OCI-LY3 (cell line): Measurements from ENCODE around the gene SFT2D2.
A peak's percentile ranks its signal among the peaks of the same experiment; 100 is the strongest.

ENCODE experiments used
- H2AFZ ChIP-seq: fragments of 200-600, 300-600 bp; shearing (Covaris generic); 2 replicates; pipeline ENCODE4 v1.6.0; 2014; ENCODE audit warnings: antibody characterized with exemption, low read depth, low read length
- H3K27ac ChIP-seq: fragments of 200-600, 300-600 bp; sonication (generic); 2 replicates; pipeline ENCODE4 v1.5.1; 2014; ENCODE audit warnings: mild to moderate bottlenecking, low read length, moderate library complexity, mixed read lengths
- H3K27me3 ChIP-seq: fragments of 200-600, 300-600 bp; sonication (generic); 2 replicates; pipeline ENCODE4 v1.6.1; 2014; ENCODE audit warnings: low read depth, low read length, mixed read lengths
- H3K36me3 ChIP-seq: fragments of 200-600, 300-600 bp; sonication (generic); replicated peaks from 2 replicates; pipeline ENCODE3; 2014; ENCODE audit warnings: low read depth, low read length, mixed read lengths
- H3K4me1 ChIP-seq: fragments of 300-600, 200-600 bp; sonication (generic); 2 replicates; pipeline ENCODE4 v1.6.1; 2014; ENCODE audit warnings: low read length, mixed read lengths
- H3K4me2 ChIP-seq: fragments of 200-600, 300-600 bp; sonication (generic); 2 replicates; pipeline ENCODE4 v1.6.1; 2014; ENCODE audit warnings: low read length, mixed read lengths
- H3K4me3 ChIP-seq: fragments of 300-600, 200-600 bp; sonication (generic); 2 replicates; pipeline ENCODE4 v1.5.1; 2014; ENCODE audit warnings: antibody characterized with exemption, mild to moderate bottlenecking, low read length, moderate library complexity
- H3K79me2 ChIP-seq: fragments of 300-600, 200-600 bp; shearing (Covaris generic); 2 replicates; pipeline ENCODE4 v1.6.1; 2014; ENCODE audit warnings: mild to moderate bottlenecking, low read length, mixed read lengths
- H3K9ac ChIP-seq: fragments of 300-600, 200-600 bp; shearing (Covaris generic); 2 replicates; pipeline ENCODE4 v1.6.0; 2014; ENCODE audit warnings: mild to moderate bottlenecking, low read length, moderate library complexity
- H3K9me3 ChIP-seq: fragments of 200-600, 300-600 bp; shearing (Covaris generic); 2 replicates; pipeline ENCODE4 v1.6.1; 2014; ENCODE audit warnings: low read length, mixed read lengths; ENCODE audit not compliant: insufficient read depth
- H4K20me1 ChIP-seq: fragments of 200-600, 300-600 bp; sonication (generic); 2 replicates; pipeline ENCODE4 v1.6.1; 2016; ENCODE audit warnings: low read length, mixed read lengths; ENCODE audit not compliant: insufficient read depth
- CTCF ChIP-seq: fragments of 200-600, 300-600 bp; sonication (generic); IDR thresholded peaks from 2 replicates; pipeline ENCODE4 v1.5.1; 2014; ENCODE audit warnings: antibody characterized with exemption, low read length, low read depth
- EZH2phosphoT487 ChIP-seq: fragments of 200-600 bp; shearing (Covaris generic); IDR thresholded peaks from 2 replicates; pipeline ENCODE4 v1.6.1; 2018; ENCODE audit warnings: antibody characterized with exemption, mixed run types, low read depth

The SFT2D2 gene

GRCh38 chr1:168225476-168226190 lies at the start of gene SFT2D2:
TSS of gene SFT2D2 (plus strand) at chr1:168226004. CDS start at chr1:168226080, 76 bp downstream.
- H2AFZ ChIP-seq, result peak within 1 kb of the TSS; percentile 91
- H4K20me1 ChIP-seq, result peaks cover 32% of the 10 kb centered on the region
- H3K9ac ChIP-seq, result peak within 1 kb of the TSS; percentile 90
- peak within 1 kb of the TSS; percentile 89 for H3K4me3 ChIP-seq
- peak within 1 kb of the TSS; percentile 62 for H3K27ac ChIP-seq
- H3K27me3 ChIP-seq, result no peaks in the 10 kb centered on the region
- peaks cover 25% of the 10 kb centered on the region for H3K36me3 ChIP-seq
- H3K4me1 ChIP-seq, result peaks cover 30% of the 10 kb centered on the region
- H3K4me2 ChIP-seq, result peak within 1 kb of the TSS; percentile 73
- H3K9me3 ChIP-seq, result no peaks in the 10 kb centered on the region
- TF ChIP-seq CTCF (no peak), EZH2phosphoT487 (no peak)
- H3K79me2 ChIP-seq, result peaks cover 48% of the 10 kb centered on the region

GRCh38 chr1:168178227-168178637 lies 47.6 kb upstream of the SFT2D2 start:
- Histone ChIP-seq H3K4me3 (peak overlapping the region; percentile 87), H3K27ac (peak overlapping the region; percentile 76), H3K36me3 (no peaks in the 10 kb centered on the region), H4K20me1 (no peaks in the 10 kb centered on the region), H3K9ac (peak overlapping the region; percentile 86), H3K9me3 (no peaks in the 10 kb centered on the region), H2AFZ (peak overlapping the region; percentile 85), H3K4me1 (peaks cover 10% of the 10 kb centered on the region), H3K27me3 (no peaks in the 10 kb centered on the region), H3K4me2 (peak overlapping the region; percentile 68), H3K79me2 (peaks cover 42% of the 10 kb centered on the region)
- no peak for TF ChIP-seq CTCF
- no peak for TF ChIP-seq EZH2phosphoT487

GRCh38 chr1:168178638-168179437 lies 47.0 kb upstream of the SFT2D2 start, which contains the start of gene TIPRL:
TSS of gene TIPRL (plus strand) at chr1:168178962. CDS start at chr1:168179078, 116 bp downstream.
- TF ChIP-seq EZH2phosphoT487 (no peak), CTCF (peak; percentile 51)
- Histone ChIP-seq H2AFZ (peak within 1 kb of the TSS; percentile 85), H3K27ac (peak within 1 kb of the TSS; percentile 76)

More at GRCh38 chr1:168178638-168179437, 47.0 kb upstream of the SFT2D2 start, which contains the start of gene TIPRL:
- peak within 1 kb of the TSS; percentile 68 for H3K4me2 ChIP-seq
- peaks cover 44% of the 10 kb centered on the region for H3K79me2 ChIP-seq
- no peaks in the 10 kb centered on the region for H3K9me3 ChIP-seq
- H4K20me1 ChIP-seq, result no peaks in the 10 kb centered on the region
- H3K4me3 ChIP-seq, result peak within 1 kb of the TSS; percentile 87
- no peaks in the 10 kb centered on the region for H3K27me3 ChIP-seq
- peak within 1 kb of the TSS; percentile 86 for H3K9ac ChIP-seq
- peaks cover 10% of the 10 kb centered on the region for H3K4me1 ChIP-seq
- peaks cover 2% of the 10 kb centered on the region for H3K36me3 ChIP-seq
